ENCODE data around the gene A2M. TPM values are rescaled to one million over a fixed set of nuclear protein-coding genes. Genes with fewer than 3 reads are reported as not detected.

A2M gene
- total and polyA plus RNA-seq, 2 of the 4 experiments (the other 2 are of a cell fraction) = 1.1 to 3.2 TPM

DNA sequence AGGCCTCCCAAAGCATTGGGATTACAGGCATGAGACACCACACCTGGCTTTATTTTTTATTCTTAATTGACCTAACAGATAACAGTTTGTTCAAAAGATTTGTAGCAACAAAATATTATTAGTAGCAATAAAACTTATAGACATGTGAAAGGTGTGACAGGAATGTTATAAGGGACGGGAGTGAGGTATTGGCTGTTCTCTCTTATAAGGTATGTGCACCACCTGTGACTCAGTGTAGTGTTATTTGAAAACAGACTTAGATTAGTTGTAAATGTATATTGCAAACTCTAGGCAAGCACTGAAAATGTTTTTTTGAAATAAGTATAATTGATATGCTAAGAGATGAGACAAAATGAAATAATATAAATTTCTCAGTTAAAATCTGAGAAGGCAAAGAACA is 68.6 kb downstream of the A2M start:
- Histone ChIP-seq H3K23ac (ENCODE audit: low read depth, low read length) (no peak overlapping the region), H2AK9ac (replicated peaks; ENCODE audit: low read depth, low read length, poor library complexity) (no peak overlapping the region), H2AK5ac (ENCODE audit: low read depth, low read length) (no peak overlapping the region), H2BK20ac (ENCODE audit: low read depth, low read length) (no peak overlapping the region), H3K4ac (ENCODE audit: low read depth, low read length) (no peak overlapping the region), H3K56ac (ENCODE audit: extremely low read depth, insufficient read depth, low read length) (no peak overlapping the region), H3K79me1 (ENCODE audit: low read depth in 1 of 2, low read length in 2 of 2) (no peaks in the 10 kb centered on the region), H3K14ac (replicated peaks; ENCODE audit: low read depth, low read length) (no peak overlapping the region), H3K27me3 (ENCODE audit: control insufficient read depth, insufficient read depth, low read length) (peaks cover 6% of the 10 kb centered on the region), H4K5ac (ENCODE audit: low read depth, low read length) (no peak overlapping the region), H3K9me3 (ENCODE audit: control insufficient read depth, insufficient read depth, low read length) (no peaks in the 10 kb centered on the region), H3K27ac (ENCODE audit: insufficient read depth, low read length) (no peak overlapping the region), H3K4me2 (ENCODE audit: low read depth, low read length) (no peak overlapping the region), H3K4me3 (ENCODE audit: insufficient read depth, low read depth, low read length) (no peak overlapping the region), H4K91ac (ENCODE audit: insufficient read depth, low read depth, low read length) (no peak overlapping the region), H4K8ac (ENCODE audit: low read depth in 2 of 2, low read length in 2 of 2) (no peak overlapping the region), H3K18ac (ENCODE audit: low read depth, low read length) (no peak overlapping the region), H2BK120ac (ENCODE audit: low read depth, low read length) (no peak overlapping the region), H2AFZ (replicated peaks; ENCODE audit: low read length, poor library complexity) (no peak overlapping the region), H2BK15ac (ENCODE audit: low read depth, low read length) (no peak overlapping the region), H3K9ac (ENCODE audit: low read depth, low read length) (no peak overlapping the region), H3K36me3 (ENCODE audit: control insufficient read depth, insufficient read depth, low read length) (no peaks in the 10 kb centered on the region), H3K9me1 (ENCODE audit: insufficient read depth, low read length) (no peaks in the 10 kb centered on the region), H3K4me1 (ENCODE audit: control insufficient read depth, insufficient read depth, low read length) (no peaks in the 10 kb centered on the region), H2BK5ac (ENCODE audit: low read depth, low read length, poor library complexity, severe bottlenecking) (no peak overlapping the region), H4K20me1 (ENCODE audit: insufficient read depth, low read length) (no peaks in the 10 kb centered on the region)
- no peak for ATAC-seq (ENCODE audit: low read depth)
- DNase-seq = no peak
- dilution Hi-C loops (cut with HindIII; ENCODE audit: low sequenced_read_pairs, unreplicated experiment) (no loop called here), in situ Hi-C loops (cut with MboI; ENCODE audit: low sequenced_read_pairs) (loop anchor here (10.0 kb wide), 1 partner anchor 392 kb away; no protein-coding TSS in a partner anchor), intact Hi-C loops (cut with micrococcal nuclease) (no loop called here)
- BruUV-seq (replicated peaks) = no TSS peak
- POLR2A ChIA-PET (ENCODE audit: unreplicated experiment) = no interaction called here
- CTCF ChIA-PET = no interaction called here
- TF ChIP-seq RCOR1 (IDR thresholded peaks at IDR 0.05; ENCODE audit: insufficient replicate concordance, low read length) (no peak), CEBPB (IDR thresholded peaks at IDR 0.05; ENCODE audit: low read depth, low read length) (no peak), FOS (IDR thresholded peaks at IDR 0.05; ENCODE audit: low read depth, low read length) (no peak), POLR2A (IDR thresholded peaks at IDR 0.05; ENCODE audit: low read depth, low read length) (no peak), RAD21 (IDR thresholded peaks at IDR 0.05; ENCODE audit: low read length) (no peak), NFE2L2 (IDR thresholded peaks at IDR 0.05; ENCODE audit: low read depth, low read length) (no peak), BHLHE40 (IDR thresholded peaks at IDR 0.05; ENCODE audit: low read depth, low read length) (no peak), RFX5 (IDR thresholded peaks at IDR 0.05; ENCODE audit: low read depth, low read length) (no peak), SMC3 (IDR thresholded peaks at IDR 0.05; ENCODE audit: low read depth, low read length) (no peak)
- TF ChIP-seq, protein P1, sequence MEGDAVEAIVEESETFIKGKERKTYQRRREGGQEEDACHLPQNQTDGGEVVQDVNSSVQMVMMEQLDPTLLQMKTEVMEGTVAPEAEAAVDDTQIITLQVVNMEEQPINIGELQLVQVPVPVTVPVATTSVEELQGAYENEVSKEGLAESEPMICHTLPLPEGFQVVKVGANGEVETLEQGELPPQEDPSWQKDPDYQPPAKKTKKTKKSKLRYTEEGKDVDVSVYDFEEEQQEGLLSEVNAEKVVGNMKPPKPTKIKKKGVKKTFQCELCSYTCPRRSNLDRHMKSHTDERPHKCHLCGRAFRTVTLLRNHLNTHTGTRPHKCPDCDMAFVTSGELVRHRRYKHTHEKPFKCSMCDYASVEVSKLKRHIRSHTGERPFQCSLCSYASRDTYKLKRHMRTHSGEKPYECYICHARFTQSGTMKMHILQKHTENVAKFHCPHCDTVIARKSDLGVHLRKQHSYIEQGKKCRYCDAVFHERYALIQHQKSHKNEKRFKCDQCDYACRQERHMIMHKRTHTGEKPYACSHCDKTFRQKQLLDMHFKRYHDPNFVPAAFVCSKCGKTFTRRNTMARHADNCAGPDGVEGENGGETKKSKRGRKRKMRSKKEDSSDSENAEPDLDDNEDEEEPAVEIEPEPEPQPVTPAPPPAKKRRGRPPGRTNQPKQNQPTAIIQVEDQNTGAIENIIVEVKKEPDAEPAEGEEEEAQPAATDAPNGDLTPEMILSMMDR (conservative IDR thresholded peaks at IDR 0.05; ENCODE audit: low read depth, low read length) = no peak
- TF ChIP-seq, protein P2, sequence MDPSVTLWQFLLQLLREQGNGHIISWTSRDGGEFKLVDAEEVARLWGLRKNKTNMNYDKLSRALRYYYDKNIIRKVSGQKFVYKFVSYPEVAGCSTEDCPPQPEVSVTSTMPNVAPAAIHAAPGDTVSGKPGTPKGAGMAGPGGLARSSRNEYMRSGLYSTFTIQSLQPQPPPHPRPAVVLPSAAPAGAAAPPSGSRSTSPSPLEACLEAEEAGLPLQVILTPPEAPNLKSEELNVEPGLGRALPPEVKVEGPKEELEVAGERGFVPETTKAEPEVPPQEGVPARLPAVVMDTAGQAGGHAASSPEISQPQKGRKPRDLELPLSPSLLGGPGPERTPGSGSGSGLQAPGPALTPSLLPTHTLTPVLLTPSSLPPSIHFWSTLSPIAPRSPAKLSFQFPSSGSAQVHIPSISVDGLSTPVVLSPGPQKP (IDR thresholded peaks at IDR 0.05; ENCODE audit: borderline replicate concordance, low read depth, low read length) = no peak
- no CpG with 5 or more reads among the region's 1 CpG for WGBS, 2 experiments (ENCODE audit: extremely low coverage in 2 of 2, insufficient read length in 1 of 2)
